Smooth muscle cell (in vitro differentiated cells): ENCODE measurements around the gene PTPRA. TPM values are rescaled to one million over a fixed set of nuclear protein-coding genes. Genes with fewer than 3 reads are reported as not detected.

ENCODE experiments used
- DNase-seq: peaks from one replicate; lab custom pipeline; 2025; ENCODE audit not compliant: unreplicated experiment; lab: John Stamatoyannopoulos, UW
- H2AFZ ChIP-seq: fragments of 200-600 bp; sonication (generic); 2 replicates; pipeline ENCODE4 v1.6.0; 2016; ENCODE audit warnings: antibody characterized with exemption, low read depth, mild to moderate bottlenecking
- H3F3A ChIP-seq: fragments of 200-600 bp; sonication (generic); 2 replicates; pipeline ENCODE4 v1.6.0; 2017; ENCODE audit warnings: antibody characterized with exemption, low read depth
- H3K27ac ChIP-seq: fragments of 200-600 bp; sonication (generic); 2 replicates; pipeline ENCODE4 v1.5.1; 2016; ENCODE audit warnings: low read depth, mild to moderate bottlenecking
- H3K27me3 ChIP-seq: fragments of 200-600 bp; sonication (generic); 2 replicates; pipeline ENCODE4 v1.6.1; 2016; ENCODE audit warnings: low read depth, mild to moderate bottlenecking
- H3K36me3 ChIP-seq: fragments of 200-600 bp; sonication (generic); 2 replicates; pipeline ENCODE4 v1.5.1; 2016; ENCODE audit warnings: low read depth
- H3K4me1 ChIP-seq: fragments of 200-600 bp; sonication (generic); 2 replicates; pipeline ENCODE4 v1.5.1; 2016; ENCODE audit warnings: low read depth
- H3K4me2 ChIP-seq: fragments of 200-600 bp; sonication (generic); 2 replicates; pipeline ENCODE4 v1.6.0; 2016; ENCODE audit warnings: mild to moderate bottlenecking
- H3K4me3 ChIP-seq: fragments of 200-600 bp; sonication (generic); 2 replicates; pipeline ENCODE4 v1.5.1; 2016; ENCODE audit warnings: mild to moderate bottlenecking
- H3K79me2 ChIP-seq: fragments of 200-600 bp; sonication (generic); 2 replicates; pipeline ENCODE4 v1.6.0; 2016; ENCODE audit warnings: low read depth, mild to moderate bottlenecking
- H3K9ac ChIP-seq: fragments of 200-600 bp; sonication (generic); 2 replicates; pipeline ENCODE4 v1.6.0; 2016; ENCODE audit warnings: low read depth
- H3K9me3 ChIP-seq: fragments of 200-600 bp; sonication (generic); replicated peaks from 2 replicates; pipeline ENCODE4 v1.5.1; 2016; ENCODE audit warnings: low read depth
- H4K20me1 ChIP-seq: fragments of 200-600 bp; sonication (generic); 2 replicates; pipeline ENCODE4 v1.6.0; 2016; ENCODE audit warnings: low read depth
- CTCF ChIP-seq: fragments of 200-600 bp; sonication (generic); IDR thresholded peaks from 2 replicates; pipeline ENCODE4 v1.5.1; 2017; ENCODE audit warnings: borderline replicate concordance, mild to moderate bottlenecking, antibody characterized with exemption; ENCODE audit not compliant: insufficient read depth, poor library complexity, severe bottlenecking
- WGBS: methylation state at CpG from one replicate; pipeline ENCODE4 v1.1.7; 2016; ENCODE audit warnings: low lambda C conversion rate; 5-methylcytosine and 5-hydroxymethylcytosine counted together
- polyA plus RNA-seq: library from polyadenylated mRNA; unstranded; fragments of >200 nt; fragmentation: Nextera tagmentation; extraction: Ambion mirVana; gene quantifications from 2 replicates; pipeline ENCODE4 v1.2.1, GENCODE V29; 2016
- total RNA-seq: library from RNA; depleted of rRNA; stranded (reverse); fragments of >200 nt; gene quantifications from 2 replicates; pipeline ENCODE4 v1.2.3, GENCODE V29; 2014

PTPRA gene
- total and polyA plus RNA-seq, 2 experiments from 2014 or later: 38.4 to 48.9 TPM

- Histone ChIP-seq H3F3A (peaks cover 14% of the 10 kb centered on the region), H3K36me3 (no peaks in the 10 kb centered on the region), H3K4me3 (peak overlapping the region; percentile 95), H3K9ac (no peak overlapping the region), H4K20me1 (peaks cover 25% of the 10 kb centered on the region), H3K9me3 (no peaks in the 10 kb centered on the region), H3K27ac (no peak overlapping the region), H3K79me2 (peaks cover 33% of the 10 kb centered on the region), H3K4me1 (peaks cover 25% of the 10 kb centered on the region), H3K27me3 (no peaks in the 10 kb centered on the region), H2AFZ (no peak overlapping the region), H3K4me2 (peak overlapping the region; percentile 99)
- TF ChIP-seq CTCF: no peak
- no peak for DNase-seq
- WGBS: 42% methylated on average over 29 of the region's 34 CpGs
Measured at GRCh38 chr20:2871661-2872458, 1.4 kb upstream of the PTPRA start.

GRCh38 chr20:2872459-2873009 is 747 bp upstream of the PTPRA start:
- peak overlapping the region; percentile 99 for H3K4me2 ChIP-seq
- H3K36me3 ChIP-seq: no peaks in the 10 kb centered on the region
- no peak overlapping the region for H3K27ac ChIP-seq
- H3F3A ChIP-seq: peaks cover 14% of the 10 kb centered on the region
- H3K79me2 ChIP-seq: peaks cover 37% of the 10 kb centered on the region
- H2AFZ ChIP-seq: peak overlapping the region; percentile 73
- H3K9ac ChIP-seq: no peak overlapping the region
- H4K20me1 ChIP-seq: peaks cover 32% of the 10 kb centered on the region
- TF ChIP-seq CTCF: peak; percentile 9
- WGBS: under 1% methylated on average over 48 of the region's 49 CpGs
- H3K27me3 ChIP-seq: no peaks in the 10 kb centered on the region
- no peaks in the 10 kb centered on the region for H3K9me3 ChIP-seq
- DNase-seq: peak; percentile 36
- peaks cover 25% of the 10 kb centered on the region for H3K4me1 ChIP-seq
- H3K4me3 ChIP-seq: peak overlapping the region; percentile 95

- Histone ChIP-seq H3K4me3 (peak overlapping the region; percentile 95), H3K36me3 (no peaks in the 10 kb centered on the region), H3K9me3 (no peaks in the 10 kb centered on the region), H4K20me1 (peaks cover 43% of the 10 kb centered on the region), H3K4me1 (peaks cover 25% of the 10 kb centered on the region), H3K27ac (no peak overlapping the region), H3K79me2 (peaks cover 47% of the 10 kb centered on the region), H3F3A (peaks cover 14% of the 10 kb centered on the region), H3K27me3 (no peaks in the 10 kb centered on the region), H2AFZ (peak overlapping the region; percentile 71), H3K9ac (peak overlapping the region; percentile 65), H3K4me2 (peak overlapping the region; percentile 99)
- no peak for TF ChIP-seq CTCF
- 2% methylated on average over 21 of the region's 29 CpGs for WGBS
- no peak for DNase-seq
Measured at GRCh38 chr20:2873747-2874041, 413 bp downstream of the PTPRA start.
